ENCODE measurements around the gene MIER1.

The MIER1 gene

GRCh38 chr1:66999640-67000400, 75.0 kb downstream of the MIER1 start:
- DNase-seq (ENCODE audit: low spot score) = no peak

- no peak for DNase-seq (ENCODE audit: low spot score)
Observed at GRCh38 chr1:67001682-67002425, 77.1 kb downstream of the MIER1 start.

- DNase-seq (ENCODE audit: low spot score) = no peak
Observed at GRCh38 chr1:67004176-67004575, 79.4 kb downstream of the MIER1 start.

- DNase-seq (ENCODE audit: low spot score) = no peak
Observed at GRCh38 chr1:67005068-67005467, 80.3 kb downstream of the MIER1 start.

GRCh38 chr1:67009792-67010191, 85.0 kb downstream of the MIER1 start:
- no peak for DNase-seq (ENCODE audit: low spot score)

- no peak for DNase-seq (ENCODE audit: low spot score)
Observed at GRCh38 chr1:67013573-67013972, 88.8 kb downstream of the MIER1 start.

- no peak for DNase-seq (ENCODE audit: low spot score)
Observed at GRCh38 chr1:67018574-67018973, 93.8 kb downstream of the MIER1 start.

- DNase-seq (ENCODE audit: low spot score) = no peak
Observed at GRCh38 chr1:67019121-67019520, 94.3 kb downstream of the MIER1 start.

GRCh38 chr1:67019600-67020136, 94.9 kb downstream of the MIER1 start:
- no peak for DNase-seq (ENCODE audit: low spot score)

- DNase-seq (ENCODE audit: low spot score) = no peak
Observed at GRCh38 chr1:67020304-67020703, 95.5 kb downstream of the MIER1 start.

- DNase-seq (ENCODE audit: low spot score) = no peak
Observed at GRCh38 chr1:67020765-67021164, 96.0 kb downstream of the MIER1 start.

GRCh38 chr1:67029472-67029871, 104.7 kb downstream of the MIER1 start:
- no peak for DNase-seq (ENCODE audit: low spot score)

- DNase-seq (ENCODE audit: low spot score) = no peak
Observed at GRCh38 chr1:67031121-67031858, 106.5 kb downstream of the MIER1 start.

GRCh38 chr1:67031859-67032247, 107.1 kb downstream of the MIER1 start:
- no peak for DNase-seq (ENCODE audit: low spot score)

Data from left forelimb (tissue), 1 donor.